ENCODE data around the gene SPOCK1.

GRCh38 chr5:137228816-137229215 is 270.3 kb downstream of the SPOCK1 start:
- TF ChIP-seq CTCF (IDR thresholded peaks at IDR 0.05) = no peak
- TF ChIP-seq POLR2A (IDR thresholded peaks at IDR 0.05) = no peak

Measured in Peyer's patch (tissue), 4 donors.